ENCODE measurements around the gene TMEM229B. TPM values are rescaled to one million over a fixed set of nuclear protein-coding genes. Genes with fewer than 3 reads are reported as not detected.

The TMEM229B gene
- total RNA-seq, 1 donor from 2014 or later: 1.3 TPM

DNA sequence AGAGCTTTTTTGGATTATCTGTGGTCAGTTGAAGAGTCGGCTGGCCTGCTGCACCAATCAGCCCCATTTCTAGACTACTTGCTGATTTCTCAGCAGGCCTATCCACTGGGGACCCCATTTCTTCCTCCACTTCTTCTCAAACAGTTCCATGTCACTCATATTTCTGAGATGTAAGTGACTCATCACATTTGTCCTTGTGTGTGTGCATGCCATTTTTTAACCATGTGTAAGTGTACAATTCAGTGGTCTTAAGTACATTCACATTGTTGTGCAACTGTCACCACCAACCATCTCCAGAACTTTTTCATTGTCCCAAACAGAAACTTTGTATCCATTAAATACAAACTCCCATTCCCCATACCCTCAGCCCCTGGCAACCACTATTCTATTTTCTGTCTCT is 14.2 kb downstream of the TMEM229B start:
- no peak overlapping the region for H3K4me3 Mint-ChIP-seq (ENCODE audit: unreplicated experiment)
- Histone ChIP-seq H3K79me2 (ENCODE audit: insufficient read depth, low read length) (no peaks in the 10 kb centered on the region), H2AFZ (ENCODE audit: low read depth, low read length) (no peak overlapping the region), H3K4me2 (ENCODE audit: low read length) (no peak overlapping the region), H3K27ac (ENCODE audit: low read depth, low read length) (no peak overlapping the region), H3K27me3 (ENCODE audit: insufficient read depth, low read length) (no peaks in the 10 kb centered on the region), H4K20me1 (ENCODE audit: insufficient read depth, low read length) (no peaks in the 10 kb centered on the region), H3K36me3 (ENCODE audit: insufficient read depth, low read length) (no peaks in the 10 kb centered on the region), H3K4me3 (ENCODE audit: insufficient read depth, low read depth, low read length) (no peak overlapping the region), H3K9me3 (ENCODE audit: insufficient read depth, low read depth, low read length) (no peaks in the 10 kb centered on the region), H3K9ac (ENCODE audit: low read length) (no peak overlapping the region), H3K4me1 (ENCODE audit: insufficient read depth, low read length) (no peaks in the 10 kb centered on the region)
- peaks cover 12% of the 10 kb centered on the region for H3K27me3 Mint-ChIP-seq (ENCODE audit: low read depth, unreplicated experiment)
- peaks cover 4% of the 10 kb centered on the region for H3K36me3 Mint-ChIP-seq (ENCODE audit: low read depth, unreplicated experiment)
- no peak overlapping the region for H3K27ac Mint-ChIP-seq (ENCODE audit: unreplicated experiment)
- no peak for FAIRE-seq
- DNase-seq (ENCODE audit: low read depth): no peak
- TF ChIP-seq EZH2 (IDR thresholded peaks at IDR 0.05; ENCODE audit: insufficient read depth, low read length): no peak
- H3K4me1 Mint-ChIP-seq (ENCODE audit: low read depth, unreplicated experiment): peaks cover 6% of the 10 kb centered on the region
- peaks cover 5% of the 10 kb centered on the region for H3K9me3 Mint-ChIP-seq (ENCODE audit: unreplicated experiment)

DNA sequence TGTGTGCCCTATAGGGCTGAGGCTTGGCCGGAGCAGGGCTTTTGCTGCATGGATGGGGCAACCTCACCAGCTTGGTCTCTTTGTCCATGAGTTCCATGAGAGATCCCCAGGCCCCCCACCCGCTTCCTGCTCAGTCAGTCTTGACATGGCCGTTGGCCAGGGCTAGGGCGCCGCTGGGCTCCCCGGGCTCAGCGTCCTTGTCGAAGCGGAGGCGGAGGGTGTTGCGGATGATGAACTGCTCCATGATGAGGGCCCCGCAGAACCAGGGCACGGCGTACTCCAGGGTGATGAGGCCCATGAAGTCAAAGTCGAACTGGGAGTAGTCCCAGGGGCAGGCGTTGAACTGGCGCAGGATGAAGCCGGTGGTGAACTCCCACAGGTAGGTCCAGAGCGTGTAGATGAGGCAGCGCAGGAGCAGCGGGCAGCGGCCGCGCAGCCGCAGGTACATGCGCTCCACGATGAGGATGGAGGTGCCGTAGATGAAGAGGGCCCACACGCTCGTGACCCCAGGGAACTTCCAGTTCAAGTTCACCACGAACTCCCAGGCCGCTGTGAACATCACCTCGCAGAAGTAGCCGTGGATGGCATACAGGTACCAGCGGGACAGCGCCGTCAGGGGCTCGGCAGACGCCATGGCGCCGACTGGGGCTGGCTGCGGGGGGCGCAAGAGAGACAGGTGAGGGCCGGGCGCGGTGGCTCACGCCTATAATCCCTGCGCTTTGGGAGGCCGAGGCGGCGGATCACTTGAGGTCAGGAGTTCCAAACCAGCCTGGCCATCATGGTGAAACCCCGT is 15.0 kb downstream of the TMEM229B start:
- peaks cover 12% of the 10 kb centered on the region for H3K27me3 Mint-ChIP-seq (ENCODE audit: low read depth, unreplicated experiment)
- peaks cover 6% of the 10 kb centered on the region for H3K4me1 Mint-ChIP-seq (ENCODE audit: low read depth, unreplicated experiment)
- H3K36me3 Mint-ChIP-seq (ENCODE audit: low read depth, unreplicated experiment): peaks cover 4% of the 10 kb centered on the region
- no peak overlapping the region for H3K4me3 Mint-ChIP-seq (ENCODE audit: unreplicated experiment)
- no peak overlapping the region for H3K27ac ChIP-seq (ENCODE audit: low read depth, low read length)
- H3K79me2 ChIP-seq (ENCODE audit: insufficient read depth, low read length): no peaks in the 10 kb centered on the region
- H4K20me1 ChIP-seq (ENCODE audit: insufficient read depth, low read length): no peaks in the 10 kb centered on the region
- H3K27me3 ChIP-seq (ENCODE audit: insufficient read depth, low read length): no peaks in the 10 kb centered on the region
- H2AFZ ChIP-seq (ENCODE audit: low read depth, low read length): no peak overlapping the region
- no peak for FAIRE-seq
- H3K4me2 ChIP-seq (ENCODE audit: low read length): no peak overlapping the region
- no peak for DNase-seq (ENCODE audit: low read depth)
- H3K36me3 ChIP-seq (ENCODE audit: insufficient read depth, low read length): no peaks in the 10 kb centered on the region
- H3K9me3 ChIP-seq (ENCODE audit: insufficient read depth, low read depth, low read length): no peaks in the 10 kb centered on the region
- H3K9me3 Mint-ChIP-seq (ENCODE audit: unreplicated experiment): peaks cover 5% of the 10 kb centered on the region
- H3K4me1 ChIP-seq (ENCODE audit: insufficient read depth, low read length): no peaks in the 10 kb centered on the region
- no peak overlapping the region for H3K4me3 ChIP-seq (ENCODE audit: insufficient read depth, low read depth, low read length)
- no peak overlapping the region for H3K27ac Mint-ChIP-seq (ENCODE audit: unreplicated experiment)
- H3K9ac ChIP-seq (ENCODE audit: low read length): no peak overlapping the region
- TF ChIP-seq EZH2 (IDR thresholded peaks at IDR 0.05; ENCODE audit: insufficient read depth, low read length): no peak
- TF ChIP-seq, protein P1, sequence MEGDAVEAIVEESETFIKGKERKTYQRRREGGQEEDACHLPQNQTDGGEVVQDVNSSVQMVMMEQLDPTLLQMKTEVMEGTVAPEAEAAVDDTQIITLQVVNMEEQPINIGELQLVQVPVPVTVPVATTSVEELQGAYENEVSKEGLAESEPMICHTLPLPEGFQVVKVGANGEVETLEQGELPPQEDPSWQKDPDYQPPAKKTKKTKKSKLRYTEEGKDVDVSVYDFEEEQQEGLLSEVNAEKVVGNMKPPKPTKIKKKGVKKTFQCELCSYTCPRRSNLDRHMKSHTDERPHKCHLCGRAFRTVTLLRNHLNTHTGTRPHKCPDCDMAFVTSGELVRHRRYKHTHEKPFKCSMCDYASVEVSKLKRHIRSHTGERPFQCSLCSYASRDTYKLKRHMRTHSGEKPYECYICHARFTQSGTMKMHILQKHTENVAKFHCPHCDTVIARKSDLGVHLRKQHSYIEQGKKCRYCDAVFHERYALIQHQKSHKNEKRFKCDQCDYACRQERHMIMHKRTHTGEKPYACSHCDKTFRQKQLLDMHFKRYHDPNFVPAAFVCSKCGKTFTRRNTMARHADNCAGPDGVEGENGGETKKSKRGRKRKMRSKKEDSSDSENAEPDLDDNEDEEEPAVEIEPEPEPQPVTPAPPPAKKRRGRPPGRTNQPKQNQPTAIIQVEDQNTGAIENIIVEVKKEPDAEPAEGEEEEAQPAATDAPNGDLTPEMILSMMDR (IDR thresholded peaks at IDR 0.05; ENCODE audit: insufficient read depth, low read depth, low read length): no peak

DNA sequence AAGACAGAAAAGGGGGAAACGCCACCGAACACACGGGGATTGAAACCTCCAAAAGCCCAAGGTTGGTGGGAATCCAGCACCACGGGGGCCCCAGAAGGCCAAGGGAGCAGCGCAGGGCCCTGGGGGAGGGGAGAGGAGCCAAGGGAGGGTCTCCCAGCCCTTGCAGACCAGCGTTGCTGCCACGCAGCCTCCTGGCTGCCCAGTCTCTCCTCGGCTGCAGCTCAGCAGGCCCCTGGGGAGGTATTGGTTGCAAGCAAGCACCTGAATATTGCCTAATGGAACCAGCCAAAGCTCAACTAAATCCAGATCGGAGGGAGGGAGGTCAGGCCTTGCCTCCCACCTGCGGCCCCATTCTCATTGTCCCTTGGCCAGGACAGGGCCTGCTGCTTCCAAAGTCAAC is 15.8 kb downstream of the TMEM229B start:
- Histone ChIP-seq H3K4me2 (ENCODE audit: low read length) (no peak overlapping the region), H3K4me1 (ENCODE audit: insufficient read depth, low read length) (no peaks in the 10 kb centered on the region), H3K4me3 (ENCODE audit: insufficient read depth, low read depth, low read length) (no peak overlapping the region), H3K9me3 (ENCODE audit: insufficient read depth, low read depth, low read length) (no peaks in the 10 kb centered on the region), H3K36me3 (ENCODE audit: insufficient read depth, low read length) (no peaks in the 10 kb centered on the region), H3K27me3 (ENCODE audit: insufficient read depth, low read length) (no peaks in the 10 kb centered on the region), H3K27ac (ENCODE audit: low read depth, low read length) (no peak overlapping the region), H3K79me2 (ENCODE audit: insufficient read depth, low read length) (no peaks in the 10 kb centered on the region), H2AFZ (ENCODE audit: low read depth, low read length) (no peak overlapping the region), H4K20me1 (ENCODE audit: insufficient read depth, low read length) (no peaks in the 10 kb centered on the region), H3K9ac (ENCODE audit: low read length) (no peak overlapping the region)
- FAIRE-seq (no peak), DNase-seq (ENCODE audit: low read depth) (no peak)
- peaks cover 4% of the 10 kb centered on the region for H3K36me3 Mint-ChIP-seq (ENCODE audit: low read depth, unreplicated experiment)
- no peak for TF ChIP-seq EZH2 (IDR thresholded peaks at IDR 0.05; ENCODE audit: insufficient read depth, low read length)
- TF ChIP-seq, protein P1 (IDR thresholded peaks at IDR 0.05; ENCODE audit: insufficient read depth, low read depth, low read length): no peak
- H3K4me3 Mint-ChIP-seq (ENCODE audit: unreplicated experiment): no peak overlapping the region
- peaks cover 5% of the 10 kb centered on the region for H3K9me3 Mint-ChIP-seq (ENCODE audit: unreplicated experiment)
- H3K27me3 Mint-ChIP-seq (ENCODE audit: low read depth, unreplicated experiment): peaks cover 12% of the 10 kb centered on the region
- no peak overlapping the region for H3K27ac Mint-ChIP-seq (ENCODE audit: unreplicated experiment)
- H3K4me1 Mint-ChIP-seq (ENCODE audit: low read depth, unreplicated experiment): peaks cover 2% of the 10 kb centered on the region
